CD4-positive, alpha-beta T cell treated with Interferon alpha-2 for 1 hour (primary cell): Measurements from ENCODE around the gene C1QTNF12.
"Not testable (repeated sequence)": the region's sequence is repeated elsewhere in the genome, so short reads cannot be mapped to it uniquely, and the experiment has no call there.

ENCODE experiments used
- DNase-seq, 2 donors: peaks; one replicate each; pipeline ENCODE4 v3.0.0-alpha.2; 2020 to 2022

The C1QTNF12 gene

DNA sequence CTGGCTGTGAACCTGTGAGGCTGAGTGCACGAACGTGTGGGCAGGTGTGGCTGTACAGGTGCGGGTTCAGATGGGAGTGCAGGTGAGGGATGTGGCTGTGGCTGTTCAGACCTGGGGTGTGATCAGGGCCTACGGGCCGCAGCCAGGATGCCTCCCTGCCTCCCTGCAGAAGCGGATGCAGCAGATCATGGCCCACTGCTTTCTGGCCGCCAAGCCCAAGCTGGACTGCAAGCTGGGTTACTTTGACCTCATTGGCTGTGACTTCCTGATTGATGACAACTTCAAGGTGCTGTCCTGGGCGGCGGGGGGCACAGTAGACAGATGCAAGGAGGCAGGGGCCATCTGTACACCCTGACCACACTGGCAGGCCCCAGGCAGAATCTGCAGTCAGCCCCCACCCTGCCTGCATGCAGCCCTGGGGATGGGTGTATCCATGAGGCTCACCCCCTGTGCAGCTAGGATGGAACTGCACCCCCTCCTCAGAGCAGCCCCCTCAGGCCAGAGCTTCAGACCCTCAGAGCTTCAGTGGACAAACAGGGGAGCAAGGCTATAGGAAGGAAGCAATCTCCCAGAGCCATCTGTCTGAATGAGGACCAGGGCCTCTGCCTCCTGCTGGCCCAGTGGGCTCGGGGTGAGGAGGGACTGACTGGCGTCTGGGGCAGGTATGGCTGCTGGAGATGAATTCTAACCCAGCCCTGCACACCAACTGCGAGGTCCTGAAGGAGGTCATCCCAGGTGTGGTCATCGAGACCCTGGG, 49.9 kb downstream of the C1QTNF12 start:
- DNase-seq, result no peak

DNA sequence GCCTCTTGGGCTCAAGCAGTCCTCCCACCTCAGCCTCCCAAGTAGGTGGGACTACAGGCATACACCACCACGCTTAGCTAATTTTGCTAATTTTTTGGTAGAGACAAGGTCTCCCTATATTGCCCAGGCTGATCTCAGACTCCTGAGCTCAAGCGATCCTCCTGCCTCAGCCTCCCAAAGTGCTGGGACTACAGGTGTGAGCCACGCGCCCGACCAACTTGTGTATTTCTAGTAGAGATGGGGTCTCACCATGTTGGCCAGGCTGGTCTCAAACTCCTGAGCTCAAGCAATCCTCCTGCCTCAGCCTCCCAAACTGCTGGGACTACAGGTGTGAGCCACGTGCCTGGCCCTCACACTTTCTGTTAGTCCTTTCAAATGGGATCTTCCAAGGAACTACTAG, 50.8 kb downstream of the C1QTNF12 start:
- not testable (repeated sequence) for DNase-seq

DNA sequence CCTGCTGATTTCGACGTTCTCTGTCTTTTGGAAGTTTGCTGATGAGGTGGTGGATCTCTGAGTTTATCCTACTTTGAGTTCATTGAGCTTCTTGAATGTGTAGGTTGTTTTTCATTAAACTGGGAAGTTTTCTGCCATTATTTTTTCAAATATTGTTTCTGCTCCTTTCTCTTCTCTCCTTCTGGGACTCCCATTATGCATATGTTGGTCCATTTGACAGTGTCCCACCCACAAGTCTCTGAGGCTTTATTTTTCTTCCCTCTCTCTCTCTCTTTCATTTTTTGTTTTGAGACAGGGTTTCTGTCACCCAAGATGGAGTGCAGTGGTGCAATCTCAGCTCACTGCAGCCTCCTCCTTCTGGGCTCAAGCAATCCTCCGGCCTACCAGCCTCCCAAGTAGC, 51.8 kb downstream of the C1QTNF12 start:
- no peak for DNase-seq
